Nephron progenitor cell (in vitro differentiated cells): ENCODE data around the gene RSAD1.

Experiments used
- DNase-seq: peaks from one replicate; pipeline ENCODE4 v3.0.0; 2021
- H3K27ac Mint-ChIP-seq: 2 replicates; pipeline ENCODE4 v1.8.0; 2021; ENCODE audit warnings: mild to moderate bottlenecking, moderate library complexity, mixed read lengths
- H3K27me3 Mint-ChIP-seq: 2 replicates; pipeline ENCODE4 v1.8.0; 2021; ENCODE audit warnings: mild to moderate bottlenecking, low read depth, mixed read lengths; ENCODE audit not compliant: poor library complexity
- H3K36me3 Mint-ChIP-seq: 2 replicates; pipeline ENCODE4 v1.8.0; 2021; ENCODE audit warnings: low read depth, mixed read lengths
- H3K4me1 Mint-ChIP-seq: 2 replicates; pipeline ENCODE4 v1.8.0; 2021; ENCODE audit warnings: mixed read lengths
- H3K4me3 Mint-ChIP-seq: 2 replicates; pipeline ENCODE4 v1.8.0; 2021; ENCODE audit warnings: mild to moderate bottlenecking, moderate library complexity, mixed read lengths
- H3K9me3 Mint-ChIP-seq: 2 replicates; pipeline ENCODE4 v1.8.0; 2021; ENCODE audit warnings: mild to moderate bottlenecking, moderate library complexity, mixed read lengths
- TF ChIP-seq, protein P1 (sequence below): fragments of 200-600 bp; sonication (generic); IDR thresholded peaks from 2 replicates; pipeline ENCODE4 v1.5.0; 2021; ENCODE audit warnings: antibody characterized with exemption

RSAD1 gene

DNA sequence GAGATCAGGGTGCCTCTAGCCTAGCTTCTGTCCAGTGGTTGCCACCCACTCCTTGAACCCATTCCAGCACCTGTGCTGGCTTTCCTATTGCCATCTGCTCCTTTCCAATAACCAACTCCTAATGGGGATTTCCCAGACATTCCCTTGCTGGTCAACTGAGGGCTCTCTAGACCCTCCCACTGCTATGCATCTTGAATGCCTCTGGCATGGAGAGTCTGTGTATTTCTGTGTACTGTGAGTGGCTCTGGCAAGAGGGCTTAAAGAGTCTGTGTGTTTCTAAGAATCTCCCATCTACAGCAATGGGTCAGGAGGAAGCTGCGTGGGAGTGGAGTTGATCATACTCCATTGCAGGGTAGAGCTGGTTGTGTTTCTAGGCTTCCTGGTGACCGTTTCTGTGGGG lies 42.9 kb downstream of the RSAD1 start:
- DNase-seq, result no peak
- Mint-ChIP-seq H3K4me3 (no peak overlapping the region), H3K27me3 (peaks cover 2% of the 10 kb centered on the region), H3K9me3 (no peaks in the 10 kb centered on the region), H3K27ac (no peak overlapping the region), H3K4me1 (peaks cover 64% of the 10 kb centered on the region), H3K36me3 (no peaks in the 10 kb centered on the region)
- TF ChIP-seq, protein P1, sequence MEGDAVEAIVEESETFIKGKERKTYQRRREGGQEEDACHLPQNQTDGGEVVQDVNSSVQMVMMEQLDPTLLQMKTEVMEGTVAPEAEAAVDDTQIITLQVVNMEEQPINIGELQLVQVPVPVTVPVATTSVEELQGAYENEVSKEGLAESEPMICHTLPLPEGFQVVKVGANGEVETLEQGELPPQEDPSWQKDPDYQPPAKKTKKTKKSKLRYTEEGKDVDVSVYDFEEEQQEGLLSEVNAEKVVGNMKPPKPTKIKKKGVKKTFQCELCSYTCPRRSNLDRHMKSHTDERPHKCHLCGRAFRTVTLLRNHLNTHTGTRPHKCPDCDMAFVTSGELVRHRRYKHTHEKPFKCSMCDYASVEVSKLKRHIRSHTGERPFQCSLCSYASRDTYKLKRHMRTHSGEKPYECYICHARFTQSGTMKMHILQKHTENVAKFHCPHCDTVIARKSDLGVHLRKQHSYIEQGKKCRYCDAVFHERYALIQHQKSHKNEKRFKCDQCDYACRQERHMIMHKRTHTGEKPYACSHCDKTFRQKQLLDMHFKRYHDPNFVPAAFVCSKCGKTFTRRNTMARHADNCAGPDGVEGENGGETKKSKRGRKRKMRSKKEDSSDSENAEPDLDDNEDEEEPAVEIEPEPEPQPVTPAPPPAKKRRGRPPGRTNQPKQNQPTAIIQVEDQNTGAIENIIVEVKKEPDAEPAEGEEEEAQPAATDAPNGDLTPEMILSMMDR, result no peak

DNA sequence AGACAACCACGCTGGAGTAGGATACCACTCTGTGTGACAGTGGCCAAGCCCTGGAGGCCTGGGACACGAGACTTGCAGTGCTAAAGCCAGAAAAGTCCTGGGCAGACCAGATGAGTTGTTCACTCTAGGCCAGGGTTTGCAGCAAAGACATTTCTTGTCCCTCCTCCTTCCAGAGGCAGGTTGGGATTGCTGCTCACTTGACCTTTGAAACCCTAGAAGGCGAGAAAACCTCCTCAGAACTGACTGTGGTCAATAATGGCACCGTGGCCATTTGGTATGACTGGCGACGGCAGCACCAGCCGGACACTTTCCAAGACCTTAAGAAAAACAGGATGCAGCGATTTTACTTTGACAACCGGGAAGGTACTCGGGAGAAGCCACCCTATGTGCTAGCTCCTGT lies 44.1 kb downstream of the RSAD1 start:
- Mint-ChIP-seq H3K27me3 (peaks cover 2% of the 10 kb centered on the region), H3K9me3 (no peaks in the 10 kb centered on the region)
- no peak for DNase-seq

DNA sequence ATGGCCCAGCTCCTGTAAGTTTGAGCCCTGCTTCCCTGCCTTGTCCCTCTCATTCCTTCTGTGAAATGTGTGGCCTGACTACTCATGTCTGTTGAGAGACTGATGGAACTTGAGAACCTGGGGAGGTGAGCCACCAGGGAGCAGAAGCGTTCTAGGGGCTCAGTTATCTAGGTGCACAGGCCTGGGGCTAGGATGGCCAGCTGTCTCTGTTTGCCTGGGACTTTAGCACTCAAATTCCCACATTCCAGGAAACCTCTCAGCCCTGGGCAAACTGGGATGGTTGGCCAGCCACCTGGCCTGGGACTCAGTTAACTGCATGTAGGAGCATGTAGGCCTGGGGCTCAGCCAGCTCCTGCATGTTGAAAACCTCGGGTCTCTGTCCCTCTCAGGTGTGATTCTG lies 44.5 kb downstream of the RSAD1 start:
- TF ChIP-seq, protein P1, result no peak
- H3K9me3 Mint-ChIP-seq, result no peaks in the 10 kb centered on the region
- DNase-seq, result no peak
- no peaks in the 10 kb centered on the region for H3K36me3 Mint-ChIP-seq
- H3K4me1 Mint-ChIP-seq, result peaks cover 52% of the 10 kb centered on the region
- no peak overlapping the region for H3K4me3 Mint-ChIP-seq
- peak overlapping the region; percentile 92 for H3K27ac Mint-ChIP-seq
- H3K27me3 Mint-ChIP-seq, result peaks cover 2% of the 10 kb centered on the region

More for the DNA sequence above, 44.1 kb downstream of the RSAD1 start:
- H3K36me3 Mint-ChIP-seq, result no peaks in the 10 kb centered on the region
- peaks cover 56% of the 10 kb centered on the region for H3K4me1 Mint-ChIP-seq
- H3K27ac Mint-ChIP-seq, result peak overlapping the region; percentile 92
- no peak overlapping the region for H3K4me3 Mint-ChIP-seq
- TF ChIP-seq, protein P1, result no peak

DNA sequence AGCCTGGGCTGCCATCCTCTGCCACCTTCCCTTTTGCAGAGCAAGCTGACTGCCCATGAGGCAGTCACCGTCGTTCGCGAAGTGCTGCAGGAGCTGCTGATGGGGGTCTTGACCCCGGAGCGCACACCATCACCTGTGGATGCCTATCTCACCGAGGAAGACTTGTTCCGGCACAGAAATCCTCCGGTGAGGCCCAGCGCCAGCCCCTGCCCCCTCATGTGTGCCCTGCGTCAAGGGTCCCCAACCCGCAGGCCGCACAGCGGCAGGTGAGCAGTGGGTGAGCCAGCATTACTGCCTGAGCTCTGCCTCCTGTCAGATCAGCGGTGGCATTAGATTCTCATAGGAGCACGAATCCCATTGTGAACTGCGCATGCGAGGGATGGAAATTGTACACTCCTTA lies 46.2 kb downstream of the RSAD1 start:
- H3K27ac Mint-ChIP-seq, result no peak overlapping the region
- H3K9me3 Mint-ChIP-seq, result no peaks in the 10 kb centered on the region
- no peak overlapping the region for H3K4me3 Mint-ChIP-seq
- H3K4me1 Mint-ChIP-seq, result peaks cover 43% of the 10 kb centered on the region
- no peaks in the 10 kb centered on the region for H3K36me3 Mint-ChIP-seq
- DNase-seq, result no peak
- TF ChIP-seq, protein P1, result no peak
- peaks cover 11% of the 10 kb centered on the region for H3K27me3 Mint-ChIP-seq

DNA sequence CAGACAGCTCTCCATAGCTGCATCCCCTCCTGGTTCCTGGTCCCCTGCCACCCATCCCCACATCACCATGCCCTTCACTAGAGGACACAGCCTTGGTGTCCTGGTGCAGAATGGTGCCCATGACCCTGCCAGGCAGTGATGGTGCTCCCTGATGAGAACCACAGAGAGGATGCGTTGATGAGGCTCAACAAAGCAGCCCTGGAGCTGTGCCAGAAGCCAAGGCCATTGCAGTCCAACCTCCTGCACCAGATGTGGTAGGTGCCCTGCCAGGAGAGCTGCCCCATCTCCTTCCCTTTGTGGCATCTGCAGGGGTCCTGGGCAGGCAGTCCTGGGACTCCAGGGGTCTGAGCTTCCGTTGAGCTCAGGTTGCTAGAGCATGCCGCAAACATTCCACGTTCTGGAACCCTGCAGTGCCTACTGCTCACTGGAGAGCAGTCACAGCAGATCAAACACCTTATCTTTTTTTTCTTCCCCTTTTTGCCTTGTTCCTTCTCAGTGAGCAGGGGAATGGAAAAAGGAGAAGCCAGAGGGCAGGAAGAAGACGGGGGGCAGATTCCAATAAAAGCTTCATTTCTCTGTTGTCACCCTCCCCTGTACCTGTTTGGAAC lies 48.6 kb downstream of the RSAD1 start:
- no peak overlapping the region for H3K4me3 Mint-ChIP-seq
- peaks cover 30% of the 10 kb centered on the region for H3K27me3 Mint-ChIP-seq

More for the DNA sequence above, 48.6 kb downstream of the RSAD1 start:
- DNase-seq, result no peak
- Mint-ChIP-seq H3K4me1 (peaks cover 40% of the 10 kb centered on the region), H3K27ac (no peak overlapping the region), H3K36me3 (no peaks in the 10 kb centered on the region), H3K9me3 (no peaks in the 10 kb centered on the region)
- TF ChIP-seq, protein P1, result no peak
